GM12878 (cell line): ENCODE data around the gene MEIS1. TPM values are rescaled to one million over a fixed set of nuclear protein-coding genes. Genes with fewer than 3 reads are reported as not detected.

Source experiments
- ATAC-seq: fragments of 200-7000 bp; cut with Tn5 transposase; 3 replicates; pipeline ENCODE4 v1.9.1; 2020; ENCODE audit warnings: mild to moderate bottlenecking, moderate library complexity
- BruUV-seq: library from RNA; stranded (reverse); fragments of 400-500 nt; replicated peaks from 2 replicates; lab custom pipeline; 2021; lab: Mats Ljungman, UMichigan
- CTCF ChIA-PET: fragments of 300-600 bp; sonication (Branson Sonifier 250); formaldehyde crosslinking; extraction: SDS; loops from one replicate; lab custom pipeline; 2021; ENCODE audit warnings: inconsistent platforms; lab: Yijun Ruan, JAX
- POLR2A ChIA-PET: fragments of 350-600 bp; formaldehyde crosslinking; extraction: SDS; loops from one replicate; lab custom pipeline; 2021; ENCODE audit warnings: inconsistent platforms; lab: Charles Lee
- RAD21 ChIA-PET: fragments of 300-600 bp; sonication (Branson Sonifier 250); formaldehyde crosslinking; loops from one replicate; lab custom pipeline; 2023; ENCODE audit warnings: antibody characterized with exemption; ENCODE audit not compliant: unreplicated experiment; lab: Charles Lee
- SMC1A ChIA-PET: fragments of 300-600 bp; sonication (Branson Sonifier 250); formaldehyde crosslinking; loops from one replicate; lab custom pipeline; 2023; ENCODE audit not compliant: unreplicated experiment, uncharacterized antibody; lab: Charles Lee
- DNase-seq: peaks from one replicate; pipeline ENCODE4 v3.0.0-alpha.2; 2011; ENCODE audit warnings: low read depth, low spot score
- FAIRE-seq: peaks from 3 replicates; lab custom pipeline; 2011; peaks lifted over from hg19 to GRCh38; lab: Jason Lieb, UNC
- H2AFZ ChIP-seq: 2 replicates; pipeline ENCODE4 v1.6.0; 2011; ENCODE audit warnings: low read depth, low read length, control low read depth; ENCODE audit not compliant: control insufficient read depth
- H3K27ac ChIP-seq: 2 replicates; pipeline ENCODE4 v1.5.1; 2011; ENCODE audit warnings: control low read depth; ENCODE audit not compliant: control insufficient read depth, insufficient read depth
- H3K27me3 ChIP-seq, 2 experiments: replicated peaks in 1 of 2; 2 replicates each; pipeline versions ENCODE4 v1.6.0 to v1.6.1; 2011; ENCODE audit warnings: low read length in 1 of 2; ENCODE audit not compliant: control insufficient read depth in 2 of 2, insufficient read depth in 2 of 2
- H3K36me3 ChIP-seq, 2 experiments: 2 replicates each; pipeline ENCODE4 v1.5.1; 2011; ENCODE audit warnings: low read length in 1 of 2; ENCODE audit not compliant: control insufficient read depth in 2 of 2, insufficient read depth in 2 of 2
- H3K4me1 ChIP-seq: 2 replicates; pipeline ENCODE4 v1.6.1; 2011; ENCODE audit warnings: mild to moderate bottlenecking, low read length, moderate library complexity, mixed read lengths; ENCODE audit not compliant: control insufficient read depth, insufficient read depth
- H3K4me2 ChIP-seq: 2 replicates; pipeline ENCODE4 v1.6.0; 2011; ENCODE audit warnings: control low read depth; ENCODE audit not compliant: control insufficient read depth, insufficient read depth
- H3K4me3 ChIP-seq: fragments of 200-600 bp; sonication (generic); 2 replicates; pipeline ENCODE4 v1.5.1; 2016
- H3K79me2 ChIP-seq: 2 replicates; pipeline ENCODE4 v1.6.0; 2011; ENCODE audit warnings: low read length; ENCODE audit not compliant: control insufficient read depth, insufficient read depth
- H3K9ac ChIP-seq: 2 replicates; pipeline ENCODE4 v1.8.0; 2011; ENCODE audit warnings: low read length, control low read depth, mixed read lengths; ENCODE audit not compliant: control insufficient read depth, insufficient read depth
- H3K9me3 ChIP-seq: replicated peaks from 3 replicates; pipeline ENCODE4 v1.5.1; 2011; ENCODE audit warnings: mild to moderate bottlenecking, low read length; ENCODE audit not compliant: control insufficient read depth, insufficient read depth
- H4K20me1 ChIP-seq: 2 replicates; pipeline ENCODE4 v1.6.0; 2011; ENCODE audit not compliant: control insufficient read depth, insufficient read depth
- CBFB ChIP-seq: IDR thresholded peaks from 2 replicates; pipeline ENCODE4 v1.6.1; 2016; ENCODE audit warnings: antibody characterized with exemption, low read depth
- CREM ChIP-seq: IDR thresholded peaks from 2 replicates; pipeline ENCODE4 v1.6.1; 2014; ENCODE audit warnings: antibody characterized with exemption, low read depth
- HDAC6 ChIP-seq: fragments of 200-600 bp; sonication (generic); IDR thresholded peaks from one replicate; pipeline ENCODE4 v1.8.0; 2017; ENCODE audit warnings: antibody characterized with exemption; ENCODE audit not compliant: unreplicated experiment
- KDM1A ChIP-seq: fragments of 200-600 bp; sonication (generic); IDR thresholded peaks from 2 replicates; pipeline ENCODE4 v1.6.1; 2016; ENCODE audit warnings: borderline replicate concordance
- PAX8 ChIP-seq: fragments of 450-650 bp; IDR thresholded peaks from 2 replicates; pipeline ENCODE4 v1.6.1; 2017; ENCODE audit warnings: mild to moderate bottlenecking, moderate library complexity
- RFX5 ChIP-seq: IDR thresholded peaks from 2 replicates; pipeline ENCODE4 v1.6.1; 2011; ENCODE audit warnings: low read depth, low read length, improper control_type of control experiment
- SMAD5 ChIP-seq: IDR thresholded peaks from 2 replicates; pipeline ENCODE4 v1.6.1; 2016; ENCODE audit warnings: antibody characterized with exemption, low read depth
- SREBF2 ChIP-seq: IDR thresholded peaks from 2 replicates; pipeline ENCODE4 v1.6.1; 2012; ENCODE audit warnings: mild to moderate bottlenecking, low read length
- TARDBP ChIP-seq: IDR thresholded peaks from 2 replicates; pipeline ENCODE4 v1.6.1; 2016; ENCODE audit warnings: borderline replicate concordance
- TCF12 ChIP-seq: IDR thresholded peaks from 2 replicates; pipeline ENCODE4 v1.6.1; 2011; ENCODE audit warnings: low read depth, mild to moderate bottlenecking, low read length
- ZNF217 ChIP-seq: fragments of 450-650 bp; IDR thresholded peaks from 2 replicates; pipeline ENCODE4 v1.6.1; 2017; ENCODE audit warnings: antibody characterized with exemption, mild to moderate bottlenecking
- ZNF622 ChIP-seq: fragments of 450-650 bp; IDR thresholded peaks from 2 replicates; pipeline ENCODE4 v1.6.1; 2017; ENCODE audit warnings: mild to moderate bottlenecking, inconsistent platforms
- ZSCAN29 ChIP-seq: fragments of 450-650 bp; IDR thresholded peaks from 2 replicates; pipeline ENCODE4 v1.6.1; 2017; ENCODE audit warnings: mild to moderate bottlenecking, moderate library complexity
- WGBS: methylation state at CpG from one replicate; pipeline ENCODE4 v1.1.6; 2016; ENCODE audit warnings: low lambda C conversion rate; ENCODE audit not compliant: insufficient replicate concordance, insufficient coverage; ENCODE audit errors: missing lambda C conversion rate; 5-methylcytosine and 5-hydroxymethylcytosine counted together
- in situ Hi-C: fragments of 300-500 bp; cut with MboI; formaldehyde crosslinking; loops from 9 replicates; pipeline ENCODE4 v1.14.3; 2018; ENCODE audit warnings: mixed read lengths
- intact Hi-C: fragments of 100-400 bp; cut with micrococcal nuclease; formaldehyde crosslinking; loops from one replicate; pipeline ENCODE4 v1.14.2; 2022; ENCODE audit not compliant: unreplicated experiment
- polyA plus RNA-seq, 11 experiments: library from polyadenylated mRNA; depleted of rRNA in 4 of 11; unstranded in 6 of 11; stranded (reverse) in 5 of 11; fragments of >200 nt; fragmentation: Nextera tagmentation in 4 of 11; fragmentation: Illumina TruSeq in 1 of 11; extraction: Ambion mirVana in 4 of 11; extraction: Trizol in 1 of 11; gene quantifications; 1 replicate in 1 of 11; 2 replicates in 10 of 11; pipeline versions ENCODE4 v1.2.1 to v1.2.3, GENCODE V29; 2011 to 2016; ENCODE audit warnings: inconsistent platforms in 2 of 11, missing spikeins in 2 of 11, low read depth in 1 of 11
- total RNA-seq, 4 experiments: library from RNA; depleted of rRNA in 3 of 4; stranded (reverse); fragments of >200 nt in 3 of 4; fragmentation: Illumina TruSeq in 1 of 4; extraction: Trizol in 1 of 4; gene quantifications; 2 replicates each; pipeline versions ENCODE4 v1.2.1 to v1.2.3, GENCODE V29; 2013 to 2021
- TF ChIP-seq, protein P1 (sequence below): IDR thresholded peaks from 2 replicates; pipeline ENCODE4 v1.6.1; 2012; ENCODE audit warnings: low read depth, low read length, improper control_type of control experiment
- TF ChIP-seq, protein P2 (sequence below): IDR thresholded peaks from 2 replicates; pipeline ENCODE4 v1.6.1; 2012; ENCODE audit warnings: low read length, inconsistent platforms
- TF ChIP-seq, protein P3 (sequence below): fragments of 450-650 bp; IDR thresholded peaks from 2 replicates; pipeline ENCODE4 v1.6.1; 2017; ENCODE audit warnings: mild to moderate bottlenecking, moderate library complexity

MEIS1 gene
- total and polyA plus RNA-seq, 10 of the 15 experiments (the other 5 are each of a cell fraction or from before 2014, with no cell fraction given), result 0.04 to 0.31 (median 0.14) TPM; not detected in 6

DNA sequence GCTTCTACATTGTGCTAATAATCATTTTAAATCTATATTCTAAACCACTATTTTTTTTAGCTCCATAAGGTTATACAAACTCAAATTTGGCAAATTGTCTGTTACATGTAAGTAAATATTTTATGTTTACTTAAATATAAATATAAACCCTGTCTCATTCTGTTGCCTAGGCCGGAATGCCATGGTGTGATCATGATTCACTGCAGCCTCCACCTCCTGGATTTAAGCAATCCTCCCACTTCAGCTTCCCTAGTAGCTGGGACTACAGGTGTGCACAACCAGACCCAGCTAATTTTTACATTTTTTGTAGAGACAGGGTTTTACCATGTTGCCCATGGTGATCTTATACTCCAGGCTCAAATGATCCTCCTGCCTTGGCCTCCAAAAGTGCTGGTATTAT, 124.7 kb downstream of the MEIS1 start:
- in situ Hi-C loops, result no loop called here
- no peak overlapping the region for H3K27ac ChIP-seq
- H3K4me1 ChIP-seq, result no peaks in the 10 kb centered on the region
- BruUV-seq, result no TSS peak
- intact Hi-C loops, result no loop called here
- DNase-seq (no peak), ATAC-seq (no peak), FAIRE-seq (no peak)
- ChIA-PET POLR2A (no interaction called here), RAD21 (no interaction called here), SMC1A (no interaction called here), CTCF (no interaction called here)
- H3K27me3 ChIP-seq, result no peaks in the 10 kb centered on the region; a peak in 1 of 4 replicates
- TF ChIP-seq SMAD5 (no peak), ZNF622 (no peak)
- TF ChIP-seq, protein P1, sequence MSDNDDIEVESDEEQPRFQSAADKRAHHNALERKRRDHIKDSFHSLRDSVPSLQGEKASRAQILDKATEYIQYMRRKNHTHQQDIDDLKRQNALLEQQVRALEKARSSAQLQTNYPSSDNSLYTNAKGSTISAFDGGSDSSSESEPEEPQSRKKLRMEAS, result no peak
- WGBS, result 33% methylated on average over 1 of the region's 1 CpG
- no peak overlapping the region for H3K9ac ChIP-seq
- no peaks in the 10 kb centered on the region for H4K20me1 ChIP-seq
- no peaks in the 10 kb centered on the region for H3K79me2 ChIP-seq
- no peak overlapping the region for H3K4me3 ChIP-seq
- no peaks in the 10 kb centered on the region for H3K36me3 ChIP-seq
- no peak overlapping the region for H3K4me2 ChIP-seq
- no peak overlapping the region for H2AFZ ChIP-seq
- H3K9me3 ChIP-seq, result no peaks in the 10 kb centered on the region

DNA sequence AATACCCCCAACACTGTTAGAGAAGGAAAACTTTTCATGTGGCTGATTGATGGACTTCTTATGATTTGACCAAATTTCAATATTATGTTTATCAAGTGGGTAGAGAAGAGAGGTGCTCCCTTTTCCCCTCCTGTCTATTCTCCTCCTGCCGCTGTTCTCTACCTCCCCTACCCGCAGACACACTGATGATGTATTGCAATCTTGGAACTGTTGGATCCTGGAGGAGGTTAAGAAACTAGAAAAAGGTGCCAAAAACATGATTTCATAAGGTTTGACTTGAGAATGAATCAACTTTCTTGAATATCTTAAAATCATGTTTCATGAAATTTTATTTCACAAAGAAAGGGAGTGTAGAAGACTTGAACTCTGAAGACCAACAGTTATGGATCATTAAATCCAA, 125.8 kb downstream of the MEIS1 start:
- no peaks in the 10 kb centered on the region for H3K9me3 ChIP-seq
- H3K79me2 ChIP-seq, result no peaks in the 10 kb centered on the region
- FAIRE-seq (no peak), DNase-seq (no peak), ATAC-seq (no peak)
- no peaks in the 10 kb centered on the region for H3K36me3 ChIP-seq
- no TSS peak for BruUV-seq
- no peak overlapping the region for H3K4me2 ChIP-seq
- H3K9ac ChIP-seq, result no peak overlapping the region
- in situ Hi-C loops (no loop called here), intact Hi-C loops (no loop called here)
- no peaks in the 10 kb centered on the region for H4K20me1 ChIP-seq
- ChIA-PET POLR2A (no interaction called here), CTCF (no interaction called here), RAD21 (no interaction called here), SMC1A (no interaction called here)
- no peak overlapping the region for H3K27ac ChIP-seq
- no peak overlapping the region for H2AFZ ChIP-seq
- H3K27me3 ChIP-seq, result no peaks in the 10 kb centered on the region
- WGBS, result 49% methylated on average over 2 of the region's 2 CpGs
- no peaks in the 10 kb centered on the region for H3K4me1 ChIP-seq
- no peak overlapping the region for H3K4me3 ChIP-seq
- no peak for TF ChIP-seq TCF12
- TF ChIP-seq, protein P2, sequence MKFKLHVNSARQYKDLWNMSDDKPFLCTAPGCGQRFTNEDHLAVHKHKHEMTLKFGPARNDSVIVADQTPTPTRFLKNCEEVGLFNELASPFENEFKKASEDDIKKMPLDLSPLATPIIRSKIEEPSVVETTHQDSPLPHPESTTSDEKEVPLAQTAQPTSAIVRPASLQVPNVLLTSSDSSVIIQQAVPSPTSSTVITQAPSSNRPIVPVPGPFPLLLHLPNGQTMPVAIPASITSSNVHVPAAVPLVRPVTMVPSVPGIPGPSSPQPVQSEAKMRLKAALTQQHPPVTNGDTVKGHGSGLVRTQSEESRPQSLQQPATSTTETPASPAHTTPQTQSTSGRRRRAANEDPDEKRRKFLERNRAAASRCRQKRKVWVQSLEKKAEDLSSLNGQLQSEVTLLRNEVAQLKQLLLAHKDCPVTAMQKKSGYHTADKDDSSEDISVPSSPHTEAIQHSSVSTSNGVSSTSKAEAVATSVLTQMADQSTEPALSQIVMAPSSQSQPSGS, result no peak
- no peak for TF ChIP-seq RFX5
- TF ChIP-seq HDAC6, result no peak
- TF ChIP-seq, protein P3, sequence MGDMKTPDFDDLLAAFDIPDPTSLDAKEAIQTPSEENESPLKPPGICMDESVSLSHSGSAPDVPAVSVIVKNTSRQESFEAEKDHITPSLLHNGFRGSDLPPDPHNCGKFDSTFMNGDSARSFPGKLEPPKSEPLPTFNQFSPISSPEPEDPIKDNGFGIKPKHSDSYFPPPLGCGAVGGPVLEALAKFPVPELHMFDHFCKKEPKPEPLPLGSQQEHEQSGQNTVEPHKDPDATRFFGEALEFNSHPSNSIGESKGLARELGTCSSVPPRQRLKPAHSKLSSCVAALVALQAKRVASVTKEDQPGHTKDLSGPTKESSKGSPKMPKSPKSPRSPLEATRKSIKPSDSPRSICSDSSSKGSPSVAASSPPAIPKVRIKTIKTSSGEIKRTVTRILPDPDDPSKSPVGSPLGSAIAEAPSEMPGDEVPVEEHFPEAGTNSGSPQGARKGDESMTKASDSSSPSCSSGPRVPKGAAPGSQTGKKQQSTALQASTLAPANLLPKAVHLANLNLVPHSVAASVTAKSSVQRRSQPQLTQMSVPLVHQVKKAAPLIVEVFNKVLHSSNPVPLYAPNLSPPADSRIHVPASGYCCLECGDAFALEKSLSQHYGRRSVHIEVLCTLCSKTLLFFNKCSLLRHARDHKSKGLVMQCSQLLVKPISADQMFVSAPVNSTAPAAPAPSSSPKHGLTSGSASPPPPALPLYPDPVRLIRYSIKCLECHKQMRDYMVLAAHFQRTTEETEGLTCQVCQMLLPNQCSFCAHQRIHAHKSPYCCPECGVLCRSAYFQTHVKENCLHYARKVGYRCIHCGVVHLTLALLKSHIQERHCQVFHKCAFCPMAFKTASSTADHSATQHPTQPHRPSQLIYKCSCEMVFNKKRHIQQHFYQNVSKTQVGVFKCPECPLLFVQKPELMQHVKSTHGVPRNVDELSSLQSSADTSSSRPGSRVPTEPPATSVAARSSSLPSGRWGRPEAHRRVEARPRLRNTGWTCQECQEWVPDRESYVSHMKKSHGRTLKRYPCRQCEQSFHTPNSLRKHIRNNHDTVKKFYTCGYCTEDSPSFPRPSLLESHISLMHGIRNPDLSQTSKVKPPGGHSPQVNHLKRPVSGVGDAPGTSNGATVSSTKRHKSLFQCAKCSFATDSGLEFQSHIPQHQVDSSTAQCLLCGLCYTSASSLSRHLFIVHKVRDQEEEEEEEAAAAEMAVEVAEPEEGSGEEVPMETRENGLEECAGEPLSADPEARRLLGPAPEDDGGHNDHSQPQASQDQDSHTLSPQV, result no peak
- no peak for TF ChIP-seq ZNF217
- TF ChIP-seq CBFB, result no peak
- TF ChIP-seq ZSCAN29, result no peak
- no peak for TF ChIP-seq CREM
- TF ChIP-seq PAX8, result no peak
- TF ChIP-seq SREBF2, result no peak
- TF ChIP-seq TARDBP, result no peak
- TF ChIP-seq KDM1A, result no peak
